ENCODE results near the gene DIP2C.
"Not testable (repeated sequence)": the region's sequence is repeated elsewhere in the genome, so short reads cannot be mapped to it uniquely, and the experiment has no call there.

Gene DIP2C

GRCh38 chr10:590721-591120, 98.7 kb downstream of the DIP2C start:
- no peak for DNase-seq

DNA sequence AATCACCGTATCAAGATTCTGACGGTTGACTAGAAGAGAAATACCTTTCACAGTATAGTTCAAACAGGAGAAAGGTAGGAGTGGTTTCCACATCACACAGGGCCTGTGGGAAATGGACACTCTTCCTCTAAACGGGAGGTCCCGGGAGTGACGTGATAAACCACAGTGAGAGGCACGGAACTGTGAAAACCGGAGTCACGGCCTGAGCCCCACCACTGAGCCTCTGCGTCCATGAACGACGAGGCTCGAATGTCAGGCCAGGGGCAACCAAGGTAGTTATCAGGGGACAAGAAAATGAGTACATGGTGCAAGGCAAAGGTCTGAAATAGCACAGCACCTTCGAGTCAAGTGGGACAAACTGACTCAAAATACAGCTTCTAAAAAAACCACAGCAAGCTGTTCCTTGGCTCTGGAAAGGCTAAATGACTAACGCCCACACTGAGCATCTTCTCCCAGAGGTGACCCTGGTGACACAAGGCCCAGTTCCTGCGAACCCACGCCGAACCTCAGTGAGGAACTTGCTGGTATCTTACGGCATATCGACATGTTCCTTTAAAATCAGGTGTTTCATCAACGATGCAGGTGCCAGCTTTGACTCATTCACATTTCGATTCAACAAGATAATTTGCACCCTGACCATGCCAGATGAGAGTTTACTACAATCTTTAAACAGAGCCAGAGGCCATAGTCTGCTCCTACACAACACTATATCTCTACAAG, 99.3 kb downstream of the DIP2C start:
- no peak for DNase-seq

DNA sequence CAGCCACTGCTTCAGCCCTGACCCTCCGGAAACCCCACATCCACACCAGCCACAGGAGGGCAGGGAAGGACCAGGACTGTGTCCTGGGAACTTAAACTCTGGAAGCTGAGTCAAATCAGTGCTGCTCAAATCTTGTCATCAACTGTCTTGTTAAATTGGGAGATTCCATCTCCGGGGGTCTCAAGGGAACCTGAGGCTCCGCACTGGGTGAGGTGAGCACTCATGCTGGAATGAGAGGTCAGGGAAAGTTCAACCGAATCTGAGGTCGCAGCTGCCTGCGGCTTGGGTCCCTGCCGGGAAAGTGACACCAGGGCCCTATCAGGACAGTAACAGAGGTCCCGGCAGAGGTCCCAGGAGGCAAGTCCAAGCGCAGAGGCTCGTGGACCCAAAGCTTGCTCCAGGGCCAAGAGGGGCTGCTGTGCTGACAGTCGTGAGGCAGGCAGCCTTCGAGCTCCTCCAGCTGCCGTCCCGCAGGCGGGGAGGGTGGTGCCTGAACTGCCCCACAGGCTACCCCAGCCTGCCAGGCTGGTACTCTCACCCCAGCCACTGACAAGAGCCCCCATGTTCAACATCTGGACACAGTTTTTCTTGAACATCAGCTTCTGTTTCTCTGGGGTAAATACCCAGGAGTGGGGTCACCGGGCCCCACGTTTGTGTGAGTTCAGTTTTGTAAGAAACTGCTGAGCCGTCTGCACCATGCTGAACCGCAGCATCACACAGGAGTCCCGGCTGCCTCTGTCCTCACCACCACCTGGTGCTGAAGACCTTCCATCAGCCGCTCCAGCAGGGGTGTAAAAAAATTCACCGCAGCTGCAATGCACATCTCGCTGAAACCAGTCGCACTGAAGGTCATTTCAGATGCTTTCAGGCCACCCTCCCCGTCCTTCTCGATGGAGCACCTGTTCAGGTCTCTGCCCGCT, 101.0 kb downstream of the DIP2C start:
- no peak for DNase-seq

GRCh38 chr10:586716-587115, 102.8 kb downstream of the DIP2C start:
- DNase-seq: no peak

DNA sequence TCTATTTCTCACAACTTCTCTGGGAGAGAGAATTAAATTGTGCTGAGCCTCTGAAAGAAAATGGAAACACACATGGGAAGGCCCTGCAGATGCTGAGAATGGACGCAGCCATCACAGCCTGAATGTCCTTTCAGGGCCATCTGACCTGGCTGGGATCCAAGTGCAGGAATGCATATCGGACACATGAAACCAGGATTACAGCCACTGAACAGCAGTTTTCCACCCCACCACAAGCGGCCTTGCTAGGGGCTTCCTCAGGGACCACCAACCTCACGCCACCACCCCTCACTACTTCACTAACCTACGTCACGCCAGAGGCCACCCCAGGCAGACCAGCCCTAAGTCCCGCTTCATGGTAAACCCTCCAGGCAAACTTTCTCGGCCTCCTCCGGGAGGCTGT, 103.3 kb downstream of the DIP2C start:
- DNase-seq: no peak

- DNase-seq: no peak
Observed at GRCh38 chr10:585502-585901, 104.0 kb downstream of the DIP2C start.

DNA sequence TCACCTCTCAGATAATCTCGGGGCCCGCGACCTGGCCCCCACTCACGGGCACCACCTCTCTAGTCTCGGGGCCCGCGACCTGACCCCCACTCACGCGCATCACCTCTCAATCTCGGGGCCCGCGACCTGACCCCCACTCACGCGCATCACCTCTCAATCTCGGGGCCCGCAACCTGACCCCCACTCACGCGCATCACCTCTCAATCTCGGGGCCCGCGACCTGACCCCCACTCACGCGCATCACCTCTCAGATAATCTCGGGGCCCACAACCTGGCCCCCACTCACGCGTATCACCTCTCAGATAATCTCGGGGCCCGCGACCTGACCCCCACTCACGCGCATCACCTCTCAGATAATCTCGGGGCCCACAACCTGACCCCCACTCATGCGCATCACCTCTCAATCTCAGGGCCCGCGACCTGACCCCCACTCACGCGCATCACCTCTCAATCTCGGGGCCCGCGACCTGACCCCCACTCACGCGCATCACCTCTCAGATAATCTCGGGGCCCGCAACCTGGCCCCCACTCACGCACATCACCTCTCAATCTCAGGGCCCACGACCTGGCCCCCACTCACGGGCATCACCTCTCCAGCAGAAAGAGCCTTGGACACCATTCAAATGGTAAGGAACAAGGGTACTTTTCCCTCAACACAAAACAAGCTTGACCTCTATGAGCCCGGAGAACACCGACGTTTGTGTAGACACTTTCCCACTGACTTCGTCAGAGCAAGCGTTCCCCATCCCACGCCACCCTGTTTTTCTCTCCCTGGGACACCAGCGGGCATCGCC, 104.8 kb downstream of the DIP2C start:
- DNase-seq: not testable (repeated sequence)

DNA sequence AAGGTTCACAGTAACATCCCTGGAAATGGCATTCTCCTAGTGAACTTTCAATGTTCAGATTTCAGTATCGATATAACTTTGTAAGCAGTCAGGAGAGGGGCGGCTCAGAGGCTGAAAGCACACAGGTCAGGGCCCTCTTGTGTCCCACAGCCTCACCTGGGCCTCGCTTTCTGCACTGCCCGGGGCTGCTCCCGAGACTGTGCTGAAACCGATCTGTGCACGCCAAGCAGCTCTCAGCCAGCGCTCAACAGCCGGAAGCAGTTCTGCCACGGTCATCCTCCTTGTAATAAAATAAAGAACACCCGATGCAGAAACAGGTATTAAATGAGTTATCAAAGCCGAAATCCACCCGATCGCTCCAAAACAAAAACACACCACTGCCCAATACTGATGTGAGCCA, 106.0 kb downstream of the DIP2C start:
- DNase-seq: no peak

DNA sequence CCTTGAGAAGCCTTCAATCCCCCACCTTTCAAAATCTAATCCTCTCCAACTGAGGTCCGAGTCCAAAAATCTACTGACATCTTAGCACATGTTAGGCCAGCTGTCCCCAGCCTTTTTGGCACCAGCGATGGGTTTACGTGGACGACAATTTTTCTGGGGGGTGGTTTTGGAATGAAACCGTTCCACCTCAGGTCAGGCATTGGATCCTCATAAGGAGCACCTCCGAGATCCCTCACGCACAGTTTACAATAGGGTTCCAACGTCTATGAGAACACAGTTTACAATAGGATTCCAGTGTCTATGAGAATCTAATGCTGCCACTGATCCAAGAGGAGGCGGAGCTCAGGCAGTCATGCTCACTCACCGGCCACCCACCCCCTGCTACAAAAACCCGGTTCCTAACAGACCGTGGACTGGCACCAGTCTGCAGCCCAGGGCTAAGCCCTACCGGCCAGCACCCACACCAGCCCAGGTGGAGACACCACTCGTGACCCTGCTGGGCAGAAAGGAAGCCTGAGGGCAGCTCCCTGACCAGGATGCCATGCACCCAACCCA, 107.6 kb downstream of the DIP2C start:
- no peak for DNase-seq

GRCh38 chr10:580778-581177, 108.7 kb downstream of the DIP2C start:
- DNase-seq: no peak

GRCh38 chr10:576130-576465, 113.4 kb downstream of the DIP2C start:
- no peak for DNase-seq

DNA sequence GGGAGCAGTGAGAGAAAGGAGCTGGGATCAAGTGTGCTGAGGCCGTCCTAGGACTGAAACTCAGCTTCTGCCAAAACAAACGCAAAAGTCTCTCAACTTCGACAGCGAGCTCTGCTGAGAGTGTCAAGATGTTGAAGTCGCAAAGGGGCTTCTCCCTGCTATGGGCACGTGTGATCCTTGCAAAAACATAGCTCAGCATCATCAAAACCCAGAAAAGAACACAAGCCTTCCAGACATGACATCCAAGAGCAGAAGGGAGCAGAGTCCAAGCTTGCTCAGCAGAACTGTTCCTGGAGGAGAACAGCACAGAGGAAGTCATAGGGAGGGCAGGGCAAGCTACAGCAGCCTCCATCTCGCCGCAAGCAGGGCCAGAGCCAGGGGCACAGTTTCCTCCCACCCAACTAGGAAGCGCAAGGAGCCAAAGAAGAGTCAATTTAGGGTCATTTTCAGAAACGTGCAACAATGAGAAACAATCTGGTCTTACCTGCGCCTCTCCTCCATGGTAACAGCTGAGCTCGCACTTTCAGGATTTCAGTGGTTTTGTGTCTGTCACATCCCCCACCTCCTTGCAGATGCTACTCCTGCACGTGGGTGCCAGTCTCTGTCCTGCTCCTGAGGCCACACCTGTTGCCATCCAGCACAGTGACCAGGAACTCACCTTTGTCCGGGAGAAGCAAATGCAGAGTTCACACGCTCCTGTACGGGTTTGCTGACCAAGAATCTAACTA, 113.9 kb downstream of the DIP2C start:
- no peak for DNase-seq

DNA sequence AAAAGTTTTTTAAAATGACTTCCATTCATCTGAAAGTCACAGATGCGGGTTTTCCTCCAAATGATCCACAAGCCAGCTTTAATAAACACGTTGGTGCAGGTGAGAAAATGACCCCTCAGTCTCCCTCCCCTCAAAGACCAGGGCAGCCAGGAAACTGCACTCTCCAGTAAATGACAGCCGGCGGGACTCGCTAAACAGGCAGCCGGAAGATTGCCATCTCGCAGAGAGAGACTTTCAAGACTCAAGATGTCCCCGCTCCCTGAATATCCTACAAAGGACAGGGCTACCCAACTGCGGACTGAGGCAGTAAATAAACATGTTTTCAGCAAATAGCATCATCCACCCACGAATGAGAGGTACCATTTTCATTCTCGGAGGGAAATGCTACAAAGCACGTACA, 116.8 kb downstream of the DIP2C start:
- DNase-seq: no peak

GRCh38 chr10:571688-572451, 117.6 kb downstream of the DIP2C start:
- DNase-seq: no peak

- DNase-seq: no peak
Observed at GRCh38 chr10:571166-571565, 118.3 kb downstream of the DIP2C start.

GRCh38 chr10:570628-571163, 118.8 kb downstream of the DIP2C start:
- no peak for DNase-seq

DNA sequence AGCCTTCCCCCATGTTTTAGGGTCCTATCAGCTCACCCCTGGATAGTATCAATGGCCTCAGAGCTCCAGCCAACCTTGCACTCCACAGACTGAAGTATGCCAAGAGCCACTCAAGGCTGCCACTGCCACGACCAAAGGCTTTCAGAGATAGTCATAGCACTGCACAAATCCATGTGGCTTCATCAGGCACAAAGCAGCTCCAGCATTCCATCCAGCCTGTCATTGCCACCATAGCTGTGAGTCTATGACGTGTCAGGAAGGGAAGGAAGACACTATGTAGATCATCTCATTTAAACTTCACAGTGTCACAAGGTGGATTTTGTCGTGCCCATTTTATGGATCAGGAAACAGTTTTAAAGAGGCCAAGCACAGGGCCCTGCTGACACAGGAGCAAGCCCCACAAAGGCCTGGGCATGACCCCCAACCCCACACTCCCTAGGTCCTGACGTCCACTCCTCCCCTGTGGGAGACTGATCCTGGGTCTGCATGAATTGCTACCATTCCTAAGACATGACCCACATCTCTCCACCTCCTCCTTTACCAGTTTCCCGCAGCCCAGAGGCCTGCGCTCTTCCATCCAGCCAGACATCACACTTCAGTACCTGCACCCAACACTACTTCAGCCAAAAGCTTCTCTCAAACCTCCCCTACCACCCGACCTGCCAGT, 119.4 kb downstream of the DIP2C start:
- DNase-seq: no peak

DNA sequence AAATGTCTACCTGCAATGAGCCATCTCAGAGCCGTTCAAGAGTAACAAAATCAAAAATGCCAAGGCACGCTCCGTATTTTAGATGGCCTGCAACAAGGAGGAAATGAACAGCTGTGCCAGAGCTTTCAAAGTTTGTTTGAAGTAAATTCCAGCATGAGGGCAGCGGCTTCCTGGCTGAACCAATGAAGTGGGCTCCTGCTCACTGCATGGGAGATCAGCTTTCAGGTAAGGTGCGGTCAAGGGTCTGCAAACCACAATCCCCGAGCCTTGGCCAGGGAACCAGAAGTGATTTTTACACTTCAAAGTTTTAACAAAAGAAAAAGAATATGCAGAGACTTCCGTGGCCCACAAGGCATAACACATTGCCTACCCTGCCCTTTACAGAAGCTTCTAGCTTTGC, 120.6 kb downstream of the DIP2C start:
- DNase-seq: no peak

- no peak for DNase-seq
Observed at GRCh38 chr10:567869-568268, 121.6 kb downstream of the DIP2C start.

DNA sequence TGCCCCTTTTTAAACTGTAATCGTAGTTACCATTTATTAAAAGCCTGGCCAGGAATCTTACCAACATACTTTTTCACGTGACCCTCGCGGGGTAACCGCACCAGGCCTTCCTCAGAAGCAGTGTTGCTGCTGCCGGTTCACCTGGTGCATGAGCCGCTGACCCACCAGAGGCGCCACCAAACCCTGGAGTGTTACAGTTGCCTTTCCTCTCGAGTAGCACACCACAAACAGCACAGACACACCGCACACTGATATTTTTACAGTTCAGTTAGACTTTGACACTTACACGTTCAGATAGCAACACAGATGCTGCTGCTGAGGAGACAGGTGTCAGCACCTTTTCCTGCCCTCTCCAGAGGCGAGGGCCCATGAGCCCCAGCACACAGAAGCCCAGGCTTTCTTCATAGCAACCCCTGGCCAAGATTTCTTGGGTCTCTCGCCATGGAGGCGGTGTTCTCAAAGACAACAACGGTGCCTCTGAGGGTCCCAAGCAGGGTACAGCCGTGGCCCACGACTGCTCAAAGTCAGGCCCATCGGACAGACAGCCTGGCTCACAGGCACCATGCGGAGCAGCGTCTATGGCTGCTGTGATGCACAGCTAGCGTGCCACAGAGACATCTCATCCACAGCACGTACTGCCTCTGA, 123.1 kb downstream of the DIP2C start:
- no peak for DNase-seq
